Sigmoid colon (tissue), 4 donors: ENCODE data around the gene FUNDC2.

Source experiments
- CTCF ChIP-seq, 4 experiments: fragments of 450-650 bp in 3 of 4; fragments of 200-600 bp in 1 of 4; IDR thresholded peaks; one replicate each; pipeline ENCODE4 v1.5.1; 2016 to 2019; ENCODE audit warnings: antibody characterized with exemption in 4 of 4, mild to moderate bottlenecking in 3 of 4, moderate library complexity in 2 of 4
- POLR2A ChIP-seq, 2 donors: fragments of 450-650 bp; IDR thresholded peaks; one replicate each; pipeline ENCODE4 v1.6.1; 2016; ENCODE audit warnings: antibody characterized with exemption in 2 of 2, mild to moderate bottlenecking in 2 of 2, moderate library complexity in 2 of 2
- POLR2AphosphoS5 ChIP-seq, 4 donors: sonication (generic); formaldehyde crosslinking; IDR thresholded peaks; one replicate each; pipeline ENCODE4 v1.6.1; 2017; ENCODE audit warnings: antibody characterized with exemption in 4 of 4

- TF ChIP-seq CTCF (IDR thresholded peaks at IDR 0.05) (no peak), POLR2A (IDR thresholded peaks at IDR 0.05) (no peak), POLR2AphosphoS5 (IDR thresholded peaks at IDR 0.05) (no peak)
Measured at GRCh38 chrX:154979629-154980028, 47.0 kb upstream of the FUNDC2 start.
